GM23248 (cell line): ENCODE data around the gene KAT2B. TPM values are rescaled to one million over a fixed set of nuclear protein-coding genes. Genes with fewer than 3 reads are reported as not detected.

Experiments used
- DNase-seq: peaks from one replicate; pipeline ENCODE4 v3.0.0-alpha.2; 2015
- H2AFZ ChIP-seq: fragments of 200-600 bp; sonication (generic); 2 replicates; pipeline ENCODE4 v1.6.1; 2016; ENCODE audit warnings: antibody characterized with exemption
- H3F3A ChIP-seq: fragments of 200-600 bp; sonication (generic); 2 replicates; pipeline ENCODE4 v1.6.1; 2016; ENCODE audit warnings: mild to moderate bottlenecking, antibody characterized with exemption, mixed run types; ENCODE audit not compliant: insufficient read depth
- H3K27ac ChIP-seq: fragments of 200-600 bp; sonication (generic); 2 replicates; pipeline ENCODE4 v1.5.1; 2016; ENCODE audit warnings: mild to moderate bottlenecking
- H3K27me3 ChIP-seq: fragments of 200-600 bp; sonication (generic); replicated peaks from 2 replicates; pipeline ENCODE4 v1.6.1; 2016; ENCODE audit warnings: mild to moderate bottlenecking; ENCODE audit not compliant: insufficient read depth
- H3K36me3 ChIP-seq: fragments of 200-600 bp; sonication (generic); 2 replicates; pipeline ENCODE4 v1.6.1; 2016; ENCODE audit warnings: low read depth, mild to moderate bottlenecking
- H3K4me1 ChIP-seq: fragments of 200-600 bp; sonication (generic); 2 replicates; pipeline ENCODE4 v1.6.1; 2016; ENCODE audit warnings: mild to moderate bottlenecking; ENCODE audit not compliant: insufficient read depth
- H3K4me2 ChIP-seq: fragments of 200-600 bp; sonication (generic); one replicate; pipeline ENCODE4 v1.6.1; 2016; ENCODE audit warnings: mild to moderate bottlenecking; ENCODE audit not compliant: unreplicated experiment
- H3K4me3 ChIP-seq: fragments of 200-600 bp; sonication (generic); 2 replicates; pipeline ENCODE4 v1.5.1; 2016; ENCODE audit warnings: mild to moderate bottlenecking
- H3K79me2 ChIP-seq: fragments of 200-600 bp; sonication (generic); 2 replicates; pipeline ENCODE4 v1.6.1; 2016; ENCODE audit warnings: mild to moderate bottlenecking; ENCODE audit not compliant: insufficient read depth
- H3K9ac ChIP-seq: fragments of 200-600 bp; sonication (generic); 2 replicates; pipeline ENCODE4 v1.6.1; 2016; ENCODE audit warnings: mild to moderate bottlenecking
- H3K9me2 ChIP-seq: fragments of 200-600 bp; sonication (generic); 2 replicates; pipeline ENCODE4 v1.6.1; 2016; ENCODE audit warnings: mixed run types, mild to moderate bottlenecking, moderate library complexity; ENCODE audit not compliant: insufficient read depth
- H3K9me3 ChIP-seq: fragments of 200-600 bp; sonication (generic); one replicate; pipeline ENCODE4 v1.6.1; 2017; ENCODE audit warnings: low read depth
- H4K20me1 ChIP-seq: fragments of 200-600 bp; sonication (generic); 2 replicates; pipeline ENCODE4 v1.6.0; 2016; ENCODE audit not compliant: insufficient read depth
- EZH2 ChIP-seq: fragments of 200-600 bp; sonication (generic); IDR thresholded peaks from 2 replicates; pipeline ENCODE4 v1.6.1; 2018; ENCODE audit warnings: antibody characterized with exemption, mild to moderate bottlenecking; ENCODE audit not compliant: insufficient read depth, poor library complexity, severe bottlenecking
- EZH2phosphoT487 ChIP-seq: fragments of 200-600 bp; sonication (generic); IDR thresholded peaks from 2 replicates; pipeline ENCODE4 v1.6.1; 2018; ENCODE audit warnings: antibody characterized with exemption, moderate library complexity, mild to moderate bottlenecking, low read depth; ENCODE audit not compliant: insufficient read depth
- WGBS, 2 experiments: methylation state at CpG; one replicate each; pipeline ENCODE4 v1.1.6; 2015 to 2017; ENCODE audit warnings: low lambda C conversion rate in 2 of 2, low coverage in 1 of 2; ENCODE audit errors: missing lambda C conversion rate in 2 of 2; 5-methylcytosine and 5-hydroxymethylcytosine counted together
- in situ Hi-C: fragments of 300-500 bp; cut with MboI; formaldehyde crosslinking; loops from 2 replicates; pipeline ENCODE4 v1.15.0; 2020
- polyA plus RNA-seq: library from polyadenylated mRNA; unstranded; fragments of >200 nt; fragmentation: Nextera tagmentation; extraction: Ambion mirVana; gene quantifications from 2 replicates; pipeline ENCODE4 v1.2.1, GENCODE V29; 2016
- total RNA-seq: library from RNA; depleted of rRNA; stranded (reverse); fragments of >200 nt; shearing (Covaris generic); gene quantifications from 2 replicates; pipeline ENCODE4 v1.2.3, GENCODE V29; 2014

KAT2B gene
- total and polyA plus RNA-seq, 2 experiments from 2014 or later = 1.5 to 13.5 TPM

- in situ Hi-C loops = no loop called here
- Histone ChIP-seq H3K9me3 (no peaks in the 10 kb centered on the region), H3K4me3 (no peak overlapping the region), H3K27ac (no peak overlapping the region), H3K79me2 (peaks cover 15% of the 10 kb centered on the region; the same call in 1 of the 2 replicates), H3K4me1 (peaks cover 4% of the 10 kb centered on the region; the same call in 1 of the 2 replicates), H2AFZ (no peak overlapping the region), H3F3A (peaks cover 4% of the 10 kb centered on the region; the same call in 1 of the 2 replicates), H4K20me1 (no peaks in the 10 kb centered on the region), H3K4me2 (no peak overlapping the region), H3K9ac (no peak overlapping the region), H3K27me3 (no peaks in the 10 kb centered on the region), H3K9me2 (no peaks in the 10 kb centered on the region), H3K36me3 (no peaks in the 10 kb centered on the region)
- DNase-seq = no peak
- 98 to 99% methylated on average over 4 of the region's 4 CpGs for WGBS, 2 experiments
- TF ChIP-seq EZH2 (no peak), EZH2phosphoT487 (no peak)
These were observed 142.0 kb downstream of the KAT2B start for GRCh38 chr3:20182206-20182605.

GRCh38 chr3:20185331-20185678, 145.1 kb downstream of the KAT2B start:
- Histone ChIP-seq H2AFZ (peak overlapping the region; percentile 99), H3K79me2 (peaks cover 15% of the 10 kb centered on the region; the same call in 1 of the 2 replicates), H3K9ac (peak overlapping the region; percentile 99), H3K4me2 (peak overlapping the region; percentile 97), H3K9me2 (no peaks in the 10 kb centered on the region), H3K4me1 (peaks cover 8% of the 10 kb centered on the region; the same call in 1 of the 2 replicates), H4K20me1 (no peaks in the 10 kb centered on the region), H3K4me3 (peak overlapping the region; percentile 98), H3K9me3 (no peaks in the 10 kb centered on the region), H3F3A (peaks cover 4% of the 10 kb centered on the region; the same call in 1 of the 2 replicates), H3K27ac (no peak overlapping the region), H3K36me3 (no peaks in the 10 kb centered on the region), H3K27me3 (no peaks in the 10 kb centered on the region)
- DNase-seq = peak; percentile 48
- WGBS, 2 experiments = 14 to 18% methylated on average over 12 of the region's 12 CpGs
- TF ChIP-seq EZH2 (no peak), EZH2phosphoT487 (no peak)
- in situ Hi-C loops = no loop called here

- peak within 1 kb of the TSS; percentile 99 for H3K9ac ChIP-seq
- no peaks in the 10 kb centered on the region for H3K27me3 ChIP-seq
- no peaks in the 10 kb centered on the region for H4K20me1 ChIP-seq
- peak within 1 kb of the TSS; percentile 96 for H3K27ac ChIP-seq
- H3K4me1 ChIP-seq = peaks cover 8% of the 10 kb centered on the region; the same call in 1 of the 2 replicates
- peak within 1 kb of the TSS; percentile 99 for H2AFZ ChIP-seq
- no peaks in the 10 kb centered on the region for H3K9me3 ChIP-seq
- WGBS, 2 experiments = 1% methylated on average over 63 to 65 of the region's 65 CpGs
- peaks cover 4% of the 10 kb centered on the region; the same call in 1 of the 2 replicates for H3F3A ChIP-seq
- in situ Hi-C loops = no loop called here
- peaks cover 15% of the 10 kb centered on the region; the same call in 1 of the 2 replicates for H3K79me2 ChIP-seq
- H3K9me2 ChIP-seq = no peaks in the 10 kb centered on the region
- peak within 1 kb of the TSS; percentile 98 for H3K4me3 ChIP-seq
- peak; percentile 99 for DNase-seq
- H3K36me3 ChIP-seq = no peaks in the 10 kb centered on the region
- TF ChIP-seq EZH2 (no peak), EZH2phosphoT487 (no peak)
- H3K4me2 ChIP-seq = peak within 1 kb of the TSS; percentile 97
These were observed 145.7 kb downstream of the KAT2B start, which contains the start of gene SGO1 for GRCh38 chr3:20185679-20186599. TSS of gene SGO1 (minus strand) at chr3:20186206. CDS start at chr3:20184027, 2,179 bp downstream.

GRCh38 chr3:20186600-20187004, 146.4 kb downstream of the KAT2B start:
- Histone ChIP-seq H3K4me2 (peak overlapping the region; percentile 94), H3K36me3 (no peaks in the 10 kb centered on the region), H3K9ac (peak overlapping the region; percentile 99), H3K27ac (peak overlapping the region; percentile 96), H3F3A (peaks cover 4% of the 10 kb centered on the region; the same call in 1 of the 2 replicates), H3K4me3 (peak overlapping the region; percentile 98), H3K4me1 (peaks cover 8% of the 10 kb centered on the region; the same call in 1 of the 2 replicates), H3K9me2 (no peaks in the 10 kb centered on the region), H4K20me1 (no peaks in the 10 kb centered on the region), H2AFZ (peak overlapping the region; percentile 99), H3K9me3 (no peaks in the 10 kb centered on the region), H3K27me3 (no peaks in the 10 kb centered on the region), H3K79me2 (peaks cover 15% of the 10 kb centered on the region; the same call in 1 of the 2 replicates)
- TF ChIP-seq EZH2 = no peak
- no peak for TF ChIP-seq EZH2phosphoT487
- in situ Hi-C loops = no loop called here
- 0 to 1% methylated on average over 9 of the region's 9 CpGs for WGBS, 2 experiments
- DNase-seq = peak; percentile 58
